HG02840 (cell line): ENCODE measurements around the gene OGG1.

ENCODE experiments used
- ATAC-seq: cut with Tn5 transposase; IDR thresholded peaks from one replicate; pipeline ENCODE4 v1.9.1; 2021; ENCODE audit warnings: mild to moderate bottlenecking, moderate library complexity, moderate number of reproducible peaks; ENCODE audit not compliant: unreplicated experiment, low FRiP score

Gene OGG1

GRCh38 chr3:9781978-9782603 is 32.3 kb downstream of the OGG1 start:
- no peak for ATAC-seq

GRCh38 chr3:9782770-9783169 is 33.0 kb downstream of the OGG1 start:
- ATAC-seq, result no peak

GRCh38 chr3:9783954-9784353 is 34.2 kb downstream of the OGG1 start:
- no peak for ATAC-seq

GRCh38 chr3:9784965-9785364 is 35.2 kb downstream of the OGG1 start:
- ATAC-seq, result no peak

- ATAC-seq, result no peak
These were observed 35.9 kb downstream of the OGG1 start for GRCh38 chr3:9785602-9786001.

- ATAC-seq, result no peak
These were observed 36.5 kb downstream of the OGG1 start for GRCh38 chr3:9786209-9786739.

- ATAC-seq, result no peak
These were observed 37.3 kb downstream of the OGG1 start for GRCh38 chr3:9786825-9787669.

- ATAC-seq, result no peak
These were observed 38.0 kb downstream of the OGG1 start for GRCh38 chr3:9787714-9788113.

- no peak for ATAC-seq
These were observed 41.4 kb downstream of the OGG1 start for GRCh38 chr3:9791127-9791526.

- no peak for ATAC-seq
These were observed 42.1 kb downstream of the OGG1 start for GRCh38 chr3:9791790-9792404.

- peak; percentile 83 for ATAC-seq
These were observed 42.8 kb downstream of the OGG1 start, which contains the start of the genes ARPC4 and TADA3 for GRCh38 chr3:9792405-9793160. Gene ARPC4, plus strand, starts transcription at chr3:9793082. Its CDS starts 40 bp downstream, at chr3:9793122. Gene TADA3, minus strand, starts transcription at chr3:9792473. Its CDS starts 1,007 bp downstream, at chr3:9791466.

GRCh38 chr3:9793161-9793781 is 43.5 kb downstream of the OGG1 start:
- ATAC-seq, result no peak

- ATAC-seq, result no peak
These were observed 44.6 kb downstream of the OGG1 start for GRCh38 chr3:9794400-9794799.

- no peak for ATAC-seq
These were observed 45.5 kb downstream of the OGG1 start for GRCh38 chr3:9795207-9795606.

- no peak for ATAC-seq
These were observed 47.6 kb downstream of the OGG1 start for GRCh38 chr3:9797196-9797945.

GRCh38 chr3:9800529-9800928 is 50.8 kb downstream of the OGG1 start:
- ATAC-seq, result no peak

GRCh38 chr3:9803494-9803893 is 53.7 kb downstream of the OGG1 start:
- no peak for ATAC-seq

GRCh38 chr3:9804996-9805395 is 55.2 kb downstream of the OGG1 start:
- no peak for ATAC-seq

GRCh38 chr3:9806137-9806536 is 56.4 kb downstream of the OGG1 start:
- no peak for ATAC-seq
